GM12878 (cell line): ENCODE data around the gene IKBKG. TPM values are rescaled to one million over a fixed set of nuclear protein-coding genes. Genes with fewer than 3 reads are reported as not detected.

ENCODE experiments used
- ATAC-seq: fragments of 200-7000 bp; cut with Tn5 transposase; 3 replicates; pipeline ENCODE4 v1.9.1; 2020; ENCODE audit warnings: mild to moderate bottlenecking, moderate library complexity
- BruUV-seq: library from RNA; stranded (reverse); fragments of 400-500 nt; replicated peaks from 2 replicates; lab custom pipeline; 2021; lab: Mats Ljungman, UMichigan
- CTCF ChIA-PET: fragments of 300-600 bp; sonication (Branson Sonifier 250); formaldehyde crosslinking; extraction: SDS; loops from one replicate; lab custom pipeline; 2021; ENCODE audit warnings: inconsistent platforms; lab: Yijun Ruan, JAX
- POLR2A ChIA-PET: fragments of 350-600 bp; formaldehyde crosslinking; extraction: SDS; loops from one replicate; lab custom pipeline; 2021; ENCODE audit warnings: inconsistent platforms; lab: Charles Lee
- RAD21 ChIA-PET: fragments of 300-600 bp; sonication (Branson Sonifier 250); formaldehyde crosslinking; loops from one replicate; lab custom pipeline; 2023; ENCODE audit warnings: antibody characterized with exemption; ENCODE audit not compliant: unreplicated experiment; lab: Charles Lee
- SMC1A ChIA-PET: fragments of 300-600 bp; sonication (Branson Sonifier 250); formaldehyde crosslinking; loops from one replicate; lab custom pipeline; 2023; ENCODE audit not compliant: unreplicated experiment, uncharacterized antibody; lab: Charles Lee
- DNase-seq: peaks from one replicate; pipeline ENCODE4 v3.0.0-alpha.2; 2011; ENCODE audit warnings: low read depth, low spot score
- FAIRE-seq: peaks from 3 replicates; lab custom pipeline; 2011; peaks lifted over from hg19 to GRCh38; lab: Jason Lieb, UNC
- H2AFZ ChIP-seq: 2 replicates; pipeline ENCODE4 v1.6.0; 2011; ENCODE audit warnings: low read depth, low read length, control low read depth; ENCODE audit not compliant: control insufficient read depth
- H3K27ac ChIP-seq: 2 replicates; pipeline ENCODE4 v1.5.1; 2011; ENCODE audit warnings: control low read depth; ENCODE audit not compliant: control insufficient read depth, insufficient read depth
- H3K27me3 ChIP-seq, 2 experiments: replicated peaks in 1 of 2; 2 replicates each; pipeline versions ENCODE4 v1.6.0 to v1.6.1; 2011; ENCODE audit warnings: low read length in 1 of 2; ENCODE audit not compliant: control insufficient read depth in 2 of 2, insufficient read depth in 2 of 2
- H3K36me3 ChIP-seq, 2 experiments: 2 replicates each; pipeline ENCODE4 v1.5.1; 2011; ENCODE audit warnings: low read length in 1 of 2; ENCODE audit not compliant: control insufficient read depth in 2 of 2, insufficient read depth in 2 of 2
- H3K4me1 ChIP-seq: 2 replicates; pipeline ENCODE4 v1.6.1; 2011; ENCODE audit warnings: mild to moderate bottlenecking, low read length, moderate library complexity, mixed read lengths; ENCODE audit not compliant: control insufficient read depth, insufficient read depth
- H3K4me2 ChIP-seq: 2 replicates; pipeline ENCODE4 v1.6.0; 2011; ENCODE audit warnings: control low read depth; ENCODE audit not compliant: control insufficient read depth, insufficient read depth
- H3K4me3 ChIP-seq: fragments of 200-600 bp; sonication (generic); 2 replicates; pipeline ENCODE4 v1.5.1; 2016
- H3K79me2 ChIP-seq: 2 replicates; pipeline ENCODE4 v1.6.0; 2011; ENCODE audit warnings: low read length; ENCODE audit not compliant: control insufficient read depth, insufficient read depth
- H3K9ac ChIP-seq: 2 replicates; pipeline ENCODE4 v1.8.0; 2011; ENCODE audit warnings: low read length, control low read depth, mixed read lengths; ENCODE audit not compliant: control insufficient read depth, insufficient read depth
- H3K9me3 ChIP-seq: replicated peaks from 3 replicates; pipeline ENCODE4 v1.5.1; 2011; ENCODE audit warnings: mild to moderate bottlenecking, low read length; ENCODE audit not compliant: control insufficient read depth, insufficient read depth
- H4K20me1 ChIP-seq: 2 replicates; pipeline ENCODE4 v1.6.0; 2011; ENCODE audit not compliant: control insufficient read depth, insufficient read depth
- CEBPB ChIP-seq, 2 experiments: fragments of 150-350 bp in 1 of 2; IDR thresholded peaks; 2 replicates each; pipeline ENCODE4 v1.6.1; 2012 to 2014; ENCODE audit warnings: low read depth in 2 of 2, low read length in 2 of 2, borderline replicate concordance in 1 of 2, inconsistent platforms in 1 of 2
- CHD1 ChIP-seq: IDR thresholded peaks from 2 replicates; pipeline ENCODE4 v1.6.1; 2012; ENCODE audit warnings: low read depth, low read length, improper control_type of control experiment
- CREB1 ChIP-seq: IDR thresholded peaks from 2 replicates; pipeline ENCODE4 v1.6.1; 2012; ENCODE audit warnings: low read depth, mild to moderate bottlenecking, inconsistent platforms
- CREM ChIP-seq: IDR thresholded peaks from 2 replicates; pipeline ENCODE4 v1.6.1; 2014; ENCODE audit warnings: antibody characterized with exemption, low read depth
- HDAC6 ChIP-seq: fragments of 200-600 bp; sonication (generic); IDR thresholded peaks from one replicate; pipeline ENCODE4 v1.8.0; 2017; ENCODE audit warnings: antibody characterized with exemption; ENCODE audit not compliant: unreplicated experiment
- HDGF ChIP-seq: fragments of 450-650 bp; IDR thresholded peaks from 2 replicates; pipeline ENCODE4 v1.6.1; 2016; ENCODE audit warnings: antibody characterized with exemption
- MTA3 ChIP-seq: IDR thresholded peaks from 2 replicates; pipeline ENCODE4 v1.6.1; 2012; ENCODE audit warnings: low read length, inconsistent platforms, borderline replicate concordance
- NFYA ChIP-seq: IDR thresholded peaks from 2 replicates; pipeline ENCODE4 v1.6.1; 2011; ENCODE audit warnings: low read depth, mild to moderate bottlenecking, low read length, improper control_type of control experiment, borderline replicate concordance
- NR2C2 ChIP-seq: IDR thresholded peaks from 2 replicates; pipeline ENCODE4 v1.6.1; 2011; ENCODE audit warnings: borderline replicate concordance, low read depth; ENCODE audit not compliant: control insufficient read depth, insufficient read length
- SUPT20H ChIP-seq: IDR thresholded peaks from 2 replicates; pipeline ENCODE4 v1.6.1; 2011; ENCODE audit warnings: low read depth, mild to moderate bottlenecking, low read length, moderate library complexity, borderline replicate concordance; ENCODE audit not compliant: control insufficient read depth
- YBX1 ChIP-seq: fragments of 450-650 bp; IDR thresholded peaks from 2 replicates; pipeline ENCODE4 v1.6.1; 2016; ENCODE audit warnings: antibody characterized with exemption
- ZBED1 ChIP-seq: IDR thresholded peaks from 2 replicates; pipeline ENCODE4 v1.6.1; 2016; ENCODE audit warnings: borderline replicate concordance
- ZBTB33 ChIP-seq: fragments of 450-650 bp; IDR thresholded peaks from 2 replicates; pipeline ENCODE4 v1.6.1; 2017; ENCODE audit warnings: mild to moderate bottlenecking
- WGBS: methylation state at CpG from one replicate; pipeline ENCODE4 v1.1.6; 2016; ENCODE audit warnings: low lambda C conversion rate; ENCODE audit not compliant: insufficient replicate concordance, insufficient coverage; ENCODE audit errors: missing lambda C conversion rate; 5-methylcytosine and 5-hydroxymethylcytosine counted together
- in situ Hi-C: fragments of 300-500 bp; cut with MboI; formaldehyde crosslinking; loops from 9 replicates; pipeline ENCODE4 v1.14.3; 2018; ENCODE audit warnings: mixed read lengths
- intact Hi-C: fragments of 100-400 bp; cut with micrococcal nuclease; formaldehyde crosslinking; loops from one replicate; pipeline ENCODE4 v1.14.2; 2022; ENCODE audit not compliant: unreplicated experiment
- polyA plus RNA-seq, 11 experiments: library from polyadenylated mRNA; depleted of rRNA in 4 of 11; unstranded in 6 of 11; stranded (reverse) in 5 of 11; fragments of >200 nt; fragmentation: Nextera tagmentation in 4 of 11; fragmentation: Illumina TruSeq in 1 of 11; extraction: Ambion mirVana in 4 of 11; extraction: Trizol in 1 of 11; gene quantifications; 1 replicate in 1 of 11; 2 replicates in 10 of 11; pipeline versions ENCODE4 v1.2.1 to v1.2.3, GENCODE V29; 2011 to 2016; ENCODE audit warnings: inconsistent platforms in 2 of 11, missing spikeins in 2 of 11, low read depth in 1 of 11
- total RNA-seq, 4 experiments: library from RNA; depleted of rRNA in 3 of 4; stranded (reverse); fragments of >200 nt in 3 of 4; fragmentation: Illumina TruSeq in 1 of 4; extraction: Trizol in 1 of 4; gene quantifications; 2 replicates each; pipeline versions ENCODE4 v1.2.1 to v1.2.3, GENCODE V29; 2013 to 2021
- TF ChIP-seq, protein P1 (sequence below): IDR thresholded peaks from 2 replicates; pipeline ENCODE4 v1.6.1; 2011; ENCODE audit warnings: mild to moderate bottlenecking, low read depth, low read length, moderate library complexity; ENCODE audit not compliant: insufficient replicate concordance
- TF ChIP-seq, protein P2 (sequence below): IDR thresholded peaks from 2 replicates; pipeline ENCODE4 v1.6.1; 2011; ENCODE audit warnings: borderline replicate concordance, low read depth, mild to moderate bottlenecking, moderate library complexity, mixed read lengths, low read length; ENCODE audit not compliant: insufficient read depth; ENCODE audit errors: extremely low read length

Gene IKBKG
- total and polyA plus RNA-seq, 10 of the 15 experiments (the other 5 are each of a cell fraction or from before 2014, with no cell fraction given), result 0.35 to 30.7 (median 16.7) TPM

GRCh38 chrX:154592505-154592904 is 45.1 kb downstream of the IKBKG start:
- RAD21 ChIA-PET, result no interaction called here
- H3K27ac ChIP-seq, result no peak overlapping the region
- no peak overlapping the region for H3K4me2 ChIP-seq
- ATAC-seq, result no peak
- H3K4me3 ChIP-seq, result no peak overlapping the region
- TF ChIP-seq HDAC6 (no peak), CREM (no peak), NR2C2 (no peak), YBX1 (no peak), CREB1 (no peak), CHD1 (no peak), ZBED1 (no peak), CEBPB (IDR thresholded peaks at IDR 0.05; ENCODE audit: borderline replicate concordance in 1 of 2, low read depth in 2 of 2, low read length in 2 of 2) (no peak)
- TF ChIP-seq, all 136 proteins: peak for 0
- in situ Hi-C loops, result loop anchor here (25.0 kb wide), 1 partner anchor 145 kb away; no protein-coding TSS in a partner anchor
- BruUV-seq, result no TSS peak
- Histone ChIP-seq H3K9me3 (no peaks in the 10 kb centered on the region; the same call in 2 of the 3 replicates), H3K9ac (no peak overlapping the region), H3K79me2 (no peaks in the 10 kb centered on the region), H3K4me1 (no peaks in the 10 kb centered on the region), H3K36me3 (no peaks in the 10 kb centered on the region), H3K27me3 (no peaks in the 10 kb centered on the region), H2AFZ (no peak overlapping the region), H4K20me1 (no peaks in the 10 kb centered on the region)
- ChIA-PET SMC1A (no interaction called here), CTCF (no interaction called here), POLR2A (no interaction called here)
- FAIRE-seq, result no peak
- WGBS, result 61% methylated on average over 5 of the region's 5 CpGs
- no peak for DNase-seq
- intact Hi-C loops, result no loop called here

DNA sequence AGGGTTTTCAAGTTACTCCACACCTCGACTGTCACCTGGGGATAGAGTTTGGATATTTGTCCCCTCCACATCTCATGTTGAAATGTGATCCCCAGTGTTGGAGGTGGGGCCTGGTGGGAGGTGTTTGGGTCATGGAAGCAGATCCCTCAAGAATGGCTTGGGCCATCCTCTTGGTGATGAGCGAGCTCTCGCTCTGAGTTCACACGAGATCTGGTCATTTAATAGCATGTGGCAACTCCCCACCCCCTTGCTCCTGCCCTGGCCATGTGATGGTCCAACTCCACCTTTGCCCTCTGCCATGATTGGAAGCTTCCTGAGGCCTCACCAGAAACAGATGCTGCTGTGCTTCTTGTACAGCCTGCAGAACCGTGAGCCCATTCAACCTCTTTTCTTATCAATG is 45.8 kb downstream of the IKBKG start:
- WGBS, result 17% methylated on average over 5 of the region's 5 CpGs
- no peak overlapping the region for H3K4me3 ChIP-seq
- CTCF ChIA-PET, result no interaction called here
- no peaks in the 10 kb centered on the region for H4K20me1 ChIP-seq
- in situ Hi-C loops (loop anchor here (25.0 kb wide), 1 partner anchor 144 kb away; no protein-coding TSS in a partner anchor), intact Hi-C loops (no loop called here)
- H2AFZ ChIP-seq, result no peak overlapping the region
- SMC1A ChIA-PET, result no interaction called here
- TF ChIP-seq, protein P1, sequence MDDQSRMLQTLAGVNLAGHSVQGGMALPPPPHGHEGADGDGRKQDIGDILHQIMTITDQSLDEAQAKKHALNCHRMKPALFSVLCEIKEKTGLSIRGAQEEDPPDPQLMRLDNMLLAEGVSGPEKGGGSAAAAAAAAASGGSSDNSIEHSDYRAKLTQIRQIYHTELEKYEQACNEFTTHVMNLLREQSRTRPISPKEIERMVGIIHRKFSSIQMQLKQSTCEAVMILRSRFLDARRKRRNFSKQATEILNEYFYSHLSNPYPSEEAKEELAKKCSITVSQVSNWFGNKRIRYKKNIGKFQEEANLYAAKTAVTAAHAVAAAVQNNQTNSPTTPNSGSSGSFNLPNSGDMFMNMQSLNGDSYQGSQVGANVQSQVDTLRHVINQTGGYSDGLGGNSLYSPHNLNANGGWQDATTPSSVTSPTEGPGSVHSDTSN, result no peak
- TF ChIP-seq HDGF (no peak), MTA3 (no peak), ZBTB33 (no peak), SUPT20H (no peak), NFYA (no peak)
- TF ChIP-seq, protein P2, sequence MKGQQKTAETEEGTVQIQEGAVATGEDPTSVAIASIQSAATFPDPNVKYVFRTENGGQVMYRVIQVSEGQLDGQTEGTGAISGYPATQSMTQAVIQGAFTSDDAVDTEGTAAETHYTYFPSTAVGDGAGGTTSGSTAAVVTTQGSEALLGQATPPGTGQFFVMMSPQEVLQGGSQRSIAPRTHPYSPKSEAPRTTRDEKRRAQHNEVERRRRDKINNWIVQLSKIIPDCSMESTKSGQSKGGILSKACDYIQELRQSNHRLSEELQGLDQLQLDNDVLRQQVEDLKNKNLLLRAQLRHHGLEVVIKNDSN, result no peak
- H3K9me3 ChIP-seq, result no peaks in the 10 kb centered on the region; the same call in 2 of the 3 replicates
- H3K4me1 ChIP-seq, result no peaks in the 10 kb centered on the region
- no peaks in the 10 kb centered on the region for H3K27me3 ChIP-seq
- H3K27ac ChIP-seq, result no peak overlapping the region
- BruUV-seq, result no TSS peak
- no peak overlapping the region for H3K4me2 ChIP-seq
- H3K79me2 ChIP-seq, result no peaks in the 10 kb centered on the region
- FAIRE-seq, result no peak
- no peak overlapping the region for H3K9ac ChIP-seq
- no peak for DNase-seq
- POLR2A ChIA-PET, result no interaction called here
- no peak for ATAC-seq
- RAD21 ChIA-PET, result no interaction called here
- H3K36me3 ChIP-seq, result no peaks in the 10 kb centered on the region
